Neural progenitor cell (in vitro differentiated cells): ENCODE measurements around the gene MACROD2. TPM values are rescaled to one million over a fixed set of nuclear protein-coding genes. Genes with fewer than 3 reads are reported as not detected.

Experiments
- DNase-seq: peaks from one replicate; pipeline ENCODE4 v3.0.0-alpha.2; 2016; ENCODE audit warnings: low spot score
- H2AFZ ChIP-seq: fragments of 200-600 bp; sonication (generic); replicated peaks from 2 replicates; pipeline ENCODE4 v1.6.1; 2016; ENCODE audit warnings: antibody characterized with exemption
- H3F3A ChIP-seq: fragments of 200-600 bp; sonication (generic); 2 replicates; pipeline ENCODE4 v1.6.1; 2016; ENCODE audit warnings: antibody characterized with exemption, low read depth
- H3K27ac ChIP-seq: fragments of 200-600 bp; sonication (generic); 2 replicates; pipeline ENCODE4 v1.5.1; 2016; ENCODE audit warnings: mild to moderate bottlenecking
- H3K27me3 ChIP-seq: fragments of 200-600 bp; sonication (generic); 2 replicates; pipeline ENCODE4 v1.6.1; 2016; ENCODE audit warnings: mild to moderate bottlenecking, moderate library complexity
- H3K36me3 ChIP-seq: fragments of 200-600 bp; sonication (generic); 2 replicates; pipeline ENCODE4 v1.5.1; 2016
- H3K4me1 ChIP-seq: fragments of 200-600 bp; sonication (generic); 2 replicates; pipeline ENCODE4 v1.6.1; 2016; ENCODE audit warnings: mixed run types
- H3K4me2 ChIP-seq: fragments of 200-600 bp; sonication (generic); 2 replicates; pipeline ENCODE4 v1.6.1; 2016
- H3K4me3 ChIP-seq: fragments of 200-600 bp; sonication (generic); 2 replicates; pipeline ENCODE4 v1.5.1; 2016
- H3K79me2 ChIP-seq: fragments of 200-600 bp; sonication (generic); 2 replicates; pipeline ENCODE4 v1.6.1; 2016; ENCODE audit warnings: low read depth
- H3K9ac ChIP-seq: fragments of 200-600 bp; sonication (generic); 2 replicates; pipeline ENCODE4 v1.6.1; 2016
- H3K9me3 ChIP-seq: fragments of 200-600 bp; sonication (generic); 2 replicates; pipeline ENCODE4 v1.5.1; 2016; ENCODE audit warnings: low read depth
- H4K20me1 ChIP-seq: fragments of 200-600 bp; sonication (generic); 2 replicates; pipeline ENCODE4 v1.6.1; 2016; ENCODE audit warnings: low read depth
- H3K27ac Mint-ChIP-seq: 3 replicates; pipeline ENCODE4 v1.8.0; 2021; ENCODE audit warnings: mixed read lengths
- H3K27me3 Mint-ChIP-seq: 2 replicates; pipeline ENCODE4 v1.8.0; 2022; ENCODE audit warnings: low read depth, mild to moderate bottlenecking, inconsistent platforms, moderate library complexity, mixed read lengths; ENCODE audit not compliant: insufficient read depth
- H3K36me3 Mint-ChIP-seq: 3 replicates; pipeline ENCODE4 v1.8.0; 2021; ENCODE audit warnings: mixed read lengths
- H3K4me1 Mint-ChIP-seq: 3 replicates; pipeline ENCODE4 v1.8.0; 2021; ENCODE audit warnings: mixed read lengths
- H3K4me3 Mint-ChIP-seq: 3 replicates; pipeline ENCODE4 v1.8.0; 2021; ENCODE audit warnings: mild to moderate bottlenecking, moderate library complexity, mixed read lengths
- H3K9me3 Mint-ChIP-seq: 3 replicates; pipeline ENCODE4 v1.8.0; 2020; ENCODE audit warnings: mixed read lengths
- EZH2 ChIP-seq: fragments of 200-600 bp; sonication (generic); IDR thresholded peaks from 2 replicates; pipeline ENCODE4 v1.6.1; 2017; ENCODE audit warnings: antibody characterized with exemption, mild to moderate bottlenecking, moderate library complexity
- EZH2phosphoT487 ChIP-seq: fragments of 200-600 bp; sonication (generic); IDR thresholded peaks from 2 replicates; pipeline ENCODE4 v1.6.1; 2017; ENCODE audit warnings: antibody characterized with exemption
- total RNA-seq: library from RNA; depleted of rRNA; stranded (reverse); fragments of >200 nt; gene quantifications from 2 replicates; pipeline ENCODE4 v1.2.3, GENCODE V29; 2015; ENCODE audit warnings: low replicate concordance
- TF ChIP-seq, protein P1 (sequence below): fragments of 200-600 bp; sonication (generic); IDR thresholded peaks from 2 replicates; pipeline ENCODE4 v1.5.1; 2017; ENCODE audit warnings: antibody characterized with exemption, mild to moderate bottlenecking

The MACROD2 gene
- total RNA-seq, 1 donor from 2014 or later = 11.9 TPM

DNA sequence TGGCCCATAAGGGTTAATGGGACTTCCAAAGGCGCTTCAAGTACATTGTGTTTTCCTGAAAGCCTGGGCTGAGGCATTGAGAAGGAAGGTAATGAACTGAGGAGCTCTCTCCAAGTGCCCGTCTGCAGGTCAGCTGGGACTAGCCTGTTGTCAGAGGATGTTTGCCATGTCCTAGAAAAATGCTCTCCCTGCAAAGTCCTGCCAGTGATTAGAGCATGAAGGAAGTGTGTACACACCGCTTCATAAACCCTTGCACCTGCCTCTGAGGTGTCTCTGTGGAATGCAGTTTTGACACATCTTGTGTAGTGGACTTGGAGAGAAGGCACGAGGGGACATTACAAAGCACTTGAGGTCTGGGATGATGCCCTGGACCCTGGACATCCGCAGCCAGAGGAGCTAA, 2071.3 kb downstream of the MACROD2 start:
- H3K27ac ChIP-seq = no peak overlapping the region
- peaks cover 29% of the 10 kb centered on the region for H3K4me1 Mint-ChIP-seq
- no peak overlapping the region for H3K27ac Mint-ChIP-seq

DNA sequence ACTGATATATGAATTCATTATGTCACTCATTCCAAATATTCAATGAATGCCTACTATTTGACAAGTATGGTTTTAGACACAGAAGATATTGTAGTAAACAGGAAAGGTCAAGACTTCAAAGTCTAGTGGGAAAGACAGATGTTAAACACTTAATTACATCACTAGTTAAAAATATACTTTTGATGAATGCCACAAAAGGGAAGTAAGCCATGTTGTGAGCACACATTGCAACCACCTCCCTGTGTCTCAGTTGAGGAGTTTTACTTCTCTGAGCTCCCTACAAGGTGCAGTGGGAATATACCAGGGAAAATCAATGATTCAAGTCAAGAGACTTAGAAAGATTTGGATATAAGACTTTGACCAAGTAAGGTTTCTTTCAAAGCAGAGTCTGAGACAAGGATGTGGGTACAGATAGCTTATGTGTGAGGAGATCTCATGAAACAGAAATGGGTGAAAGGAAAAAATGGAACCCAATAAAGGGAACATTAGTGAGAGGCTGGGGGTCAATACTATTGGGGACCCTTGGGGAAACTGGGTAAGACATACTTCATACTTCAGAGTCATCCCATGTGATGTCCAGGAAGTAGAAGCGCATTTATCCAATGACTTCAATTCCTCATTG, 2074.2 kb downstream of the MACROD2 start:
- no peak for DNase-seq
- no peaks in the 10 kb centered on the region for H3K36me3 Mint-ChIP-seq
- H3K4me3 Mint-ChIP-seq = no peak overlapping the region
- Histone ChIP-seq H3K79me2 (no peaks in the 10 kb centered on the region), H3K27me3 (no peaks in the 10 kb centered on the region), H3K36me3 (no peaks in the 10 kb centered on the region), H3K4me1 (peaks cover 11% of the 10 kb centered on the region), H2AFZ (no peak overlapping the region), H4K20me1 (no peaks in the 10 kb centered on the region), H3F3A (peaks cover 3% of the 10 kb centered on the region), H3K4me2 (no peak overlapping the region), H3K9ac (no peak overlapping the region), H3K9me3 (no peaks in the 10 kb centered on the region), H3K27ac (no peak overlapping the region), H3K4me3 (no peak overlapping the region)
- peaks cover 7% of the 10 kb centered on the region for H3K9me3 Mint-ChIP-seq
- no peak overlapping the region for H3K27ac Mint-ChIP-seq
- peaks cover 20% of the 10 kb centered on the region for H3K4me1 Mint-ChIP-seq
- H3K27me3 Mint-ChIP-seq = no peaks in the 10 kb centered on the region
- TF ChIP-seq EZH2 (no peak), EZH2phosphoT487 (no peak)
- TF ChIP-seq, protein P1, sequence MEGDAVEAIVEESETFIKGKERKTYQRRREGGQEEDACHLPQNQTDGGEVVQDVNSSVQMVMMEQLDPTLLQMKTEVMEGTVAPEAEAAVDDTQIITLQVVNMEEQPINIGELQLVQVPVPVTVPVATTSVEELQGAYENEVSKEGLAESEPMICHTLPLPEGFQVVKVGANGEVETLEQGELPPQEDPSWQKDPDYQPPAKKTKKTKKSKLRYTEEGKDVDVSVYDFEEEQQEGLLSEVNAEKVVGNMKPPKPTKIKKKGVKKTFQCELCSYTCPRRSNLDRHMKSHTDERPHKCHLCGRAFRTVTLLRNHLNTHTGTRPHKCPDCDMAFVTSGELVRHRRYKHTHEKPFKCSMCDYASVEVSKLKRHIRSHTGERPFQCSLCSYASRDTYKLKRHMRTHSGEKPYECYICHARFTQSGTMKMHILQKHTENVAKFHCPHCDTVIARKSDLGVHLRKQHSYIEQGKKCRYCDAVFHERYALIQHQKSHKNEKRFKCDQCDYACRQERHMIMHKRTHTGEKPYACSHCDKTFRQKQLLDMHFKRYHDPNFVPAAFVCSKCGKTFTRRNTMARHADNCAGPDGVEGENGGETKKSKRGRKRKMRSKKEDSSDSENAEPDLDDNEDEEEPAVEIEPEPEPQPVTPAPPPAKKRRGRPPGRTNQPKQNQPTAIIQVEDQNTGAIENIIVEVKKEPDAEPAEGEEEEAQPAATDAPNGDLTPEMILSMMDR = no peak

More for the DNA sequence above, 2071.3 kb downstream of the MACROD2 start:
- H3K36me3 Mint-ChIP-seq = no peaks in the 10 kb centered on the region
- TF ChIP-seq EZH2 (no peak), EZH2phosphoT487 (no peak)
- TF ChIP-seq, protein P1 = no peak
- no peaks in the 10 kb centered on the region for H3K27me3 ChIP-seq
- no peak overlapping the region for H3K4me3 Mint-ChIP-seq
- no peak overlapping the region for H2AFZ ChIP-seq
- no peak overlapping the region for H3K9ac ChIP-seq
- H3K4me1 ChIP-seq = peaks cover 19% of the 10 kb centered on the region
- no peaks in the 10 kb centered on the region for H4K20me1 ChIP-seq
- H3K27me3 Mint-ChIP-seq = no peaks in the 10 kb centered on the region
- no peaks in the 10 kb centered on the region for H3K9me3 ChIP-seq
- H3K4me2 ChIP-seq = no peak overlapping the region
- no peak for DNase-seq
- H3K9me3 Mint-ChIP-seq = peaks cover 7% of the 10 kb centered on the region
- peaks cover 3% of the 10 kb centered on the region for H3F3A ChIP-seq
- H3K4me3 ChIP-seq = no peak overlapping the region
- no peaks in the 10 kb centered on the region for H3K79me2 ChIP-seq
- H3K36me3 ChIP-seq = no peaks in the 10 kb centered on the region

DNA sequence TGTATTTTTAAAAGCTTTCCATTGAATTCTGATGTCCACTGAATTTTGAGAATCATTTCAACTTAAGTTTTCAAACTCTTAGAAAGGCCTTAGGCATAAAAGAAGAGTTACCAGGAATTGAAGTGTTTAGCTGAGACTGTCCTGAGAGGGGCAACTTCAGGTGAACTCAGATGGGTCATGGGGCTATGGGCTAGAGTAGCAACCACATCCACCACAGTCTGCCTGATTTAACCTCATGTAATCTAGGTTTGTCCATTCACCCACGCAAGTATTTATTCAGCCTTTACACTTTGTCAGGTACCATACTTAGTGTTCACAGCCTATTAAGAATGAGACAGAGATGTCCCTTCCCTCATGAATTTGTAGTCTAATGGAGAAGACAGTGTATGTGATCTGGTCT, 2076.9 kb downstream of the MACROD2 start:
- H3K36me3 Mint-ChIP-seq = no peaks in the 10 kb centered on the region

More for the DNA sequence above, 2076.9 kb downstream of the MACROD2 start:
- H3K4me3 ChIP-seq = no peak overlapping the region
- H3K79me2 ChIP-seq = no peaks in the 10 kb centered on the region
- no peaks in the 10 kb centered on the region for H4K20me1 ChIP-seq
- Mint-ChIP-seq H3K4me3 (no peak overlapping the region), H3K27me3 (no peaks in the 10 kb centered on the region), H3K4me1 (no peaks in the 10 kb centered on the region), H3K9me3 (peaks cover 7% of the 10 kb centered on the region), H3K27ac (no peak overlapping the region)
- no peaks in the 10 kb centered on the region for H3K4me1 ChIP-seq
- no peaks in the 10 kb centered on the region for H3K9me3 ChIP-seq
- TF ChIP-seq EZH2 (no peak), EZH2phosphoT487 (no peak)
- TF ChIP-seq, protein P1 = no peak
- H3K27me3 ChIP-seq = no peaks in the 10 kb centered on the region
- no peak overlapping the region for H3K9ac ChIP-seq
- no peak overlapping the region for H3K27ac ChIP-seq
- no peak overlapping the region for H2AFZ ChIP-seq
- no peaks in the 10 kb centered on the region for H3K36me3 ChIP-seq
- no peak for DNase-seq
- no peak overlapping the region for H3K4me2 ChIP-seq
- no peaks in the 10 kb centered on the region for H3F3A ChIP-seq
